Loucy (cell line): ENCODE data around the gene TMOD1.

ENCODE experiments used
- H2AFZ ChIP-seq: fragments of 200-600 bp; sonication (generic); 2 replicates; pipeline ENCODE4 v1.6.0; 2016; ENCODE audit warnings: antibody characterized with exemption, mild to moderate bottlenecking, low read length, moderate library complexity
- H3F3A ChIP-seq: fragments of 200-600 bp; 2 replicates; pipeline ENCODE4 v1.6.0; 2016; ENCODE audit warnings: antibody characterized with exemption, low read depth, mild to moderate bottlenecking
- H3K27me3 ChIP-seq: fragments of 200-600 bp; sonication (generic); 2 replicates; pipeline ENCODE4 v1.6.1; 2014; ENCODE audit warnings: low read length, mild to moderate bottlenecking; ENCODE audit not compliant: insufficient read depth, poor library complexity, severe bottlenecking
- H3K36me3 ChIP-seq: fragments of 200-600 bp; sonication (generic); 2 replicates; pipeline ENCODE4 v1.6.1; 2016; ENCODE audit warnings: low read length; ENCODE audit not compliant: insufficient read depth
- H3K4me1 ChIP-seq: fragments of 200-600 bp; sonication (generic); 2 replicates; pipeline ENCODE4 v1.5.1; 2014; ENCODE audit warnings: low read length, mild to moderate bottlenecking; ENCODE audit not compliant: insufficient read depth, poor library complexity, severe bottlenecking
- H3K4me2 ChIP-seq: fragments of 200-600 bp; sonication (generic); 2 replicates; pipeline ENCODE4 v1.6.0; 2014; ENCODE audit warnings: antibody characterized with exemption, low read length, low read depth, mild to moderate bottlenecking; ENCODE audit not compliant: poor library complexity, severe bottlenecking
- H3K4me3 ChIP-seq: fragments of 200-600 bp; sonication (generic); 2 replicates; pipeline ENCODE4 v1.5.1; 2014; ENCODE audit warnings: low read length, mild to moderate bottlenecking, mixed read lengths; ENCODE audit not compliant: poor library complexity, severe bottlenecking
- H3K79me2 ChIP-seq: fragments of 200-600 bp; sonication (generic); 2 replicates; pipeline ENCODE4 v1.6.1; 2014; ENCODE audit warnings: low read length; ENCODE audit not compliant: insufficient read depth
- H3K9ac ChIP-seq: fragments of 200-600 bp; sonication (generic); 2 replicates; pipeline ENCODE4 v1.6.0; 2014; ENCODE audit warnings: mild to moderate bottlenecking, low read depth, low read length, moderate library complexity; ENCODE audit not compliant: poor library complexity, severe bottlenecking
- H3K9me2 ChIP-seq: fragments of 200-600 bp; sonication (generic); replicated peaks from 2 replicates; pipeline ENCODE4 v1.6.1; 2016; ENCODE audit warnings: low read depth, low read length, mixed read lengths
- H3K9me3 ChIP-seq: fragments of 200-600 bp; sonication (generic); 2 replicates; pipeline ENCODE4 v1.6.1; 2014; ENCODE audit warnings: mild to moderate bottlenecking, antibody characterized with exemption, low read length, low read depth; ENCODE audit not compliant: insufficient read depth
- H4K20me1 ChIP-seq: fragments of 200-600 bp; sonication (generic); 2 replicates; pipeline ENCODE4 v1.6.0; 2014; ENCODE audit warnings: antibody characterized with exemption, low read length, mild to moderate bottlenecking; ENCODE audit not compliant: insufficient read depth, poor library complexity, severe bottlenecking
- CTCF ChIP-seq: fragments of 200-600 bp; sonication (generic); conservative IDR thresholded peaks from 2 replicates; pipeline ENCODE4 v1.5.1; 2014; ENCODE audit warnings: mild to moderate bottlenecking, antibody characterized with exemption, low read length
- EZH2phosphoT487 ChIP-seq: fragments of 200-600 bp; IDR thresholded peaks from 2 replicates; pipeline ENCODE4 v1.6.1; 2018; ENCODE audit warnings: antibody characterized with exemption, mild to moderate bottlenecking, moderate library complexity, borderline replicate concordance

Gene TMOD1

GRCh38 chr9:97635026-97635425, 133.6 kb downstream of the TMOD1 start:
- Histone ChIP-seq H3F3A (0 out of 2 replicates have a peak, but pooled peaks cover 5% of the 10 kb centered on the region), H3K27me3 (no peaks in the 10 kb centered on the region), H3K4me1 (peaks cover 65% of the 10 kb centered on the region), H3K79me2 (peaks cover 89% of the 10 kb centered on the region), H3K4me2 (peak overlapping the region; percentile 96), H2AFZ (no peak overlapping the region), H4K20me1 (peaks cover 54% of the 10 kb centered on the region), H3K9me2 (no peaks in the 10 kb centered on the region), H3K36me3 (no peaks in the 10 kb centered on the region), H3K4me3 (peak overlapping the region; percentile 90), H3K9me3 (no peaks in the 10 kb centered on the region), H3K9ac (peak overlapping the region; percentile 88)
- TF ChIP-seq CTCF, result no peak
- TF ChIP-seq EZH2phosphoT487, result no peak

- no peaks in the 10 kb centered on the region for H3K9me2 ChIP-seq
- peak overlapping the region; percentile 51 for H3K9ac ChIP-seq
- no peaks in the 10 kb centered on the region for H3K27me3 ChIP-seq
- H3K4me3 ChIP-seq, result peak overlapping the region; percentile 65
- H3K36me3 ChIP-seq, result peaks cover 5% of the 10 kb centered on the region; the same call in 1 of the 2 replicates
- 0 out of 2 replicates have a peak, but pooled peaks cover 5% of the 10 kb centered on the region for H3F3A ChIP-seq
- peaks cover 56% of the 10 kb centered on the region for H4K20me1 ChIP-seq
- TF ChIP-seq EZH2phosphoT487 (no peak), CTCF (no peak)
- peaks cover 61% of the 10 kb centered on the region for H3K4me1 ChIP-seq
- H3K4me2 ChIP-seq, result peak overlapping the region; percentile 88
- H3K9me3 ChIP-seq, result no peaks in the 10 kb centered on the region
- H3K79me2 ChIP-seq, result peaks cover 87% of the 10 kb centered on the region
- no peak overlapping the region for H2AFZ ChIP-seq
These were observed 135.4 kb downstream of the TMOD1 start for GRCh38 chr9:97636903-97637302.

- Histone ChIP-seq H3K36me3 (peaks cover 22% of the 10 kb centered on the region; the same call in 1 of the 2 replicates), H3K4me1 (peaks cover 58% of the 10 kb centered on the region), H3K9ac (peak overlapping the region; percentile 21), H3F3A (0 out of 2 replicates have a peak, but pooled peaks cover 4% of the 10 kb centered on the region), H3K4me2 (peak overlapping the region; percentile 88), H2AFZ (no peak overlapping the region), H4K20me1 (peaks cover 56% of the 10 kb centered on the region), H3K79me2 (peaks cover 83% of the 10 kb centered on the region), H3K4me3 (peak overlapping the region; percentile 65), H3K9me3 (no peaks in the 10 kb centered on the region), H3K9me2 (no peaks in the 10 kb centered on the region), H3K27me3 (no peaks in the 10 kb centered on the region)
- TF ChIP-seq EZH2phosphoT487 (no peak), CTCF (peak; percentile 57)
These were observed 137.2 kb downstream of the TMOD1 start for GRCh38 chr9:97638666-97639065.
